Measurements from ENCODE around the gene GALNT7. TPM values are rescaled to one million over a fixed set of nuclear protein-coding genes. Genes with fewer than 3 reads are reported as not detected.

GALNT7 gene
- total and polyA plus RNA-seq, 2 of the 13 experiments (the other 11 are each of a cell fraction or from before 2014, with no cell fraction given), result 0.08 to 0.13 TPM

- CTCF ChIA-PET (ENCODE audit: low intra/inter-chr PET ratio, low total read pairs), result no interaction called here
- FAIRE-seq (no peak), ATAC-seq (no peak), DNase-seq (ENCODE audit: low spot score) (no peak)
- Histone ChIP-seq H3K36me3 (replicated peaks in 1 of 2; ENCODE audit: control insufficient read depth in 1 of 2, insufficient read depth in 2 of 2, low read length in 2 of 2) (no peaks in the 10 kb centered on the region), H3K27me3 (ENCODE audit: control insufficient read depth in 1 of 2, insufficient read depth in 2 of 2, low read length in 2 of 2) (no peaks in the 10 kb centered on the region), H3K9me3 (ENCODE audit: low read length) (no peaks in the 10 kb centered on the region), H4K20me1 (ENCODE audit: insufficient read depth, low read length) (no peaks in the 10 kb centered on the region), H3K4me3 (replicated peaks in 1 of 3; ENCODE audit: insufficient read depth in 1 of 3, low read depth in 2 of 3, low read length in 3 of 3) (no peak overlapping the region), H3K9ac (ENCODE audit: insufficient read depth, low read depth, low read length) (no peak overlapping the region), H3K27ac (ENCODE audit: extremely low read length, insufficient read depth, low read length) (no peak overlapping the region), H3K4me1 (ENCODE audit: insufficient read depth, low read length) (no peaks in the 10 kb centered on the region), H2AFZ (ENCODE audit: low read length) (no peak overlapping the region), H3K4me2 (ENCODE audit: low read depth, low read length) (no peak overlapping the region), H3K79me2 (ENCODE audit: insufficient read depth, low read length) (no peaks in the 10 kb centered on the region)
- in situ Hi-C loops (cut with HindIII; ENCODE audit: extremely low pct_ligation_motif_present, low pct_unique_long_range_greater_than_20kb) (no loop called here), intact Hi-C loops (cut with micrococcal nuclease; ENCODE audit: unreplicated experiment) (no loop called here)
- BruUV-seq (replicated peaks), result no TSS peak
- TF ChIP-seq AGO1 (IDR thresholded peaks at IDR 0.05; ENCODE audit: low read depth, low read length, poor library complexity, severe bottlenecking) (no peak), ZNF777 (CRISPR knock-in tag; IDR thresholded peaks at IDR 0.05) (no peak), CBX2 (IDR thresholded peaks at IDR 0.05; ENCODE audit: low read depth, low read length) (no peak), CBX2 (CRISPR knock-in tag; IDR thresholded peaks at IDR 0.05; ENCODE audit: low read depth) (no peak), MTERF4 (CRISPR knock-in tag; IDR thresholded peaks at IDR 0.05) (no peak), FOXO1 (CRISPR knock-in tag; IDR thresholded peaks at IDR 0.05) (no peak), MEF2D (CRISPR knock-in tag; IDR thresholded peaks at IDR 0.05) (no peak), IRF2 (CRISPR knock-in tag; IDR thresholded peaks at IDR 0.05) (no peak), HDAC2 (CRISPR knock-in tag; IDR thresholded peaks at IDR 0.05) (no peak), IKZF5 (CRISPR knock-in tag; IDR thresholded peaks at IDR 0.05) (no peak), ZNF792 (CRISPR knock-in tag; IDR thresholded peaks at IDR 0.05) (no peak), ZNF513 (CRISPR knock-in tag; conservative IDR thresholded peaks at IDR 0.05) (no peak), MXD1 (CRISPR knock-in tag; IDR thresholded peaks at IDR 0.05) (no peak), CHD4 (IDR thresholded peaks at IDR 0.05; ENCODE audit: borderline replicate concordance, low read length) (no peak), ZFAT (CRISPR knock-in tag; conservative IDR thresholded peaks at IDR 0.05) (no peak), TBX2 (CRISPR knock-in tag; IDR thresholded peaks at IDR 0.05; ENCODE audit: borderline replicate concordance) (no peak), ZNF12 (CRISPR knock-in tag; IDR thresholded peaks at IDR 0.05) (no peak), ZNF33B (CRISPR knock-in tag; IDR thresholded peaks at IDR 0.05) (no peak), TCF7 (IDR thresholded peaks at IDR 0.05; ENCODE audit: low read depth) (no peak), ZBTB44 (CRISPR knock-in tag; IDR thresholded peaks at IDR 0.05) (no peak), ZNF746 (CRISPR knock-in tag; IDR thresholded peaks at IDR 0.05) (no peak)
- POLR2A ChIA-PET, result no interaction called here
- 1% methylated on average over 7 of the region's 7 CpGs for WGBS (ENCODE audit: low lambda C conversion rate)
Measured at GRCh38 chr4:173192375-173193162, 24.0 kb downstream of the GALNT7 start.

Data from HepG2 (cell line).